Adipocyte (in vitro differentiated cells): ENCODE data around the gene PDXK.

ENCODE experiments used
- DNase-seq: peaks from one replicate; pipeline ENCODE4 v3.0.0-alpha.2; 2015; ENCODE audit warnings: low read depth
- H3K27me3 ChIP-seq: replicated peaks from 2 replicates; pipeline ENCODE4 v1.7.0; 2013; ENCODE audit warnings: mild to moderate bottlenecking, low read length, moderate library complexity; ENCODE audit not compliant: control insufficient read depth, insufficient read depth
- H3K36me3 ChIP-seq: 2 replicates; pipeline ENCODE4 v1.7.0; 2013; ENCODE audit warnings: low read length, mild to moderate bottlenecking, moderate library complexity; ENCODE audit not compliant: control insufficient read depth, insufficient read depth, severe bottlenecking
- H3K4me1 ChIP-seq: 2 replicates; pipeline ENCODE4 v1.7.0; 2013; ENCODE audit warnings: mild to moderate bottlenecking, low read length, moderate library complexity; ENCODE audit not compliant: control insufficient read depth, insufficient read depth
- H3K4me3 ChIP-seq: 2 replicates; pipeline ENCODE4 v1.7.0; 2013; ENCODE audit warnings: mild to moderate bottlenecking, low read length, moderate library complexity
- H3K9ac ChIP-seq: 2 replicates; pipeline ENCODE4 v1.7.0; 2013; ENCODE audit warnings: mild to moderate bottlenecking, low read length, moderate library complexity
- H3K9me3 ChIP-seq: 2 replicates; pipeline ENCODE4 v1.7.0; 2013; ENCODE audit warnings: mild to moderate bottlenecking, low read length, moderate library complexity; ENCODE audit not compliant: control insufficient read depth

The PDXK gene

GRCh38 chr21:43737158-43737950, 18.4 kb downstream of the PDXK start:
- Histone ChIP-seq H3K4me3 (no peak overlapping the region), H3K27me3 (no peaks in the 10 kb centered on the region), H3K9me3 (no peaks in the 10 kb centered on the region), H3K4me1 (peaks cover 37% of the 10 kb centered on the region), H3K36me3 (peaks cover 32% of the 10 kb centered on the region), H3K9ac (no peak overlapping the region)
- DNase-seq = no peak

DNA sequence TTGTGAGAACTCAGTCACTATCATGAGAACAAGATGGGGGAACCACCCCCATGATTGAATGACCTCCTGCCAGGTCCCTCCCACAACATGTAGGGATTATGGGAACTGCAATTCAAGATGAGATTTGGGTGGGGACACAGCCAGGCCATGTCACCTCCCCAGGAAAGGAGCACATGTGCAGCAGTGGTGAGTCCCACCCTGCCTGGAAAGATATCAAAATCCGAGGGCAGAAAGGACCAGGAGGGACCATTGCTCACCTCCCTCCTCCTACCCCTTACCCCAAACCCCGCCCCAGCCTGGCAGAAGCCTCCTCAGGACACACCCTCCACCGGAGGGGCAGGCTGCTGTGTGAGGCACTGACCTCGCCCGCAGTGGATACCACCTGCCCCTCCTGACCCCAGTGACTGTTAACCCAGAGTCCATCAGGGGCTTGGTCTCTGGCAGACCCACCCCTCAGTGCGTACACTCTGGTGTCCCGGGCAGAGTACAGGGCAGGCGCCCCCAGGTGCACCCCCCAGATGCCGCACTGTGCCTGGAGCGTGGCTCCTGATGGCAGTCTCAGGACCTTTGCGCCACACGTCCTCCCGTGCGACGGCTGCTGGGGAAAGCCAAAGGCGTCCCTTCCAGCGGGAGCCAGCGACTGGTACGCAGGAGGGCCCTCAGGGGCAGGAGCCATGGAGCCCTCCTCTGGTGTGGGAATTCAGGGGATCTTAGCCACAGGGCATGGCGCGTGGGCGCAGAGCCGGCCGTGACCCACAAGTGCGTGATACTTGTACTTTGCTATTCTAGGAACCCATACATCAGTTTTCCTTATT, 20.9 kb downstream of the PDXK start:
- H3K27me3 ChIP-seq = no peaks in the 10 kb centered on the region

GRCh38 chr21:43740497-43741156, 21.7 kb downstream of the PDXK start:
- Histone ChIP-seq H3K4me1 (peaks cover 8% of the 10 kb centered on the region), H3K27me3 (no peaks in the 10 kb centered on the region), H3K9ac (no peak overlapping the region), H3K9me3 (no peaks in the 10 kb centered on the region), H3K4me3 (no peak overlapping the region), H3K36me3 (peaks cover 53% of the 10 kb centered on the region)
- DNase-seq = peak; percentile 44

More for the DNA sequence above, 20.9 kb downstream of the PDXK start:
- Histone ChIP-seq H3K4me1 (peaks cover 14% of the 10 kb centered on the region), H3K9ac (no peak overlapping the region), H3K4me3 (no peak overlapping the region), H3K9me3 (no peaks in the 10 kb centered on the region), H3K36me3 (peaks cover 49% of the 10 kb centered on the region)
- DNase-seq = no peak

- peaks cover 59% of the 10 kb centered on the region for H3K36me3 ChIP-seq
- H3K4me3 ChIP-seq = no peak overlapping the region
- no peaks in the 10 kb centered on the region for H3K9me3 ChIP-seq
- H3K9ac ChIP-seq = no peak overlapping the region
- peaks cover 6% of the 10 kb centered on the region for H3K4me1 ChIP-seq
- no peak for DNase-seq
- no peaks in the 10 kb centered on the region for H3K27me3 ChIP-seq
Measured at GRCh38 chr21:43741423-43742096, 22.6 kb downstream of the PDXK start.

GRCh38 chr21:43743947-43744346, 25.0 kb downstream of the PDXK start:
- Histone ChIP-seq H3K4me3 (no peak overlapping the region), H3K36me3 (peaks cover 67% of the 10 kb centered on the region), H3K4me1 (no peaks in the 10 kb centered on the region), H3K9me3 (no peaks in the 10 kb centered on the region), H3K27me3 (no peaks in the 10 kb centered on the region), H3K9ac (no peak overlapping the region)
- DNase-seq = no peak

GRCh38 chr21:43744725-43745124, 25.8 kb downstream of the PDXK start:
- Histone ChIP-seq H3K36me3 (peaks cover 73% of the 10 kb centered on the region), H3K4me3 (no peak overlapping the region), H3K27me3 (no peaks in the 10 kb centered on the region), H3K4me1 (no peaks in the 10 kb centered on the region), H3K9me3 (no peaks in the 10 kb centered on the region), H3K9ac (no peak overlapping the region)
- no peak for DNase-seq

GRCh38 chr21:43745772-43746517, 27.0 kb downstream of the PDXK start:
- Histone ChIP-seq H3K27me3 (no peaks in the 10 kb centered on the region), H3K4me3 (no peak overlapping the region), H3K36me3 (peaks cover 85% of the 10 kb centered on the region), H3K4me1 (no peaks in the 10 kb centered on the region), H3K9ac (no peak overlapping the region), H3K9me3 (no peaks in the 10 kb centered on the region)
- no peak for DNase-seq

- no peak for DNase-seq
- H3K4me1 ChIP-seq = no peaks in the 10 kb centered on the region
Measured at GRCh38 chr21:43748622-43749021, 29.7 kb downstream of the PDXK start.

GRCh38 chr21:43749651-43750262, 30.8 kb downstream of the PDXK start:
- Histone ChIP-seq H3K9ac (no peak overlapping the region), H3K27me3 (no peaks in the 10 kb centered on the region), H3K9me3 (no peaks in the 10 kb centered on the region), H3K4me3 (no peak overlapping the region), H3K36me3 (peaks cover 96% of the 10 kb centered on the region), H3K4me1 (no peaks in the 10 kb centered on the region)
- DNase-seq = no peak

More at GRCh38 chr21:43748622-43749021, 29.7 kb downstream of the PDXK start:
- peaks cover 96% of the 10 kb centered on the region for H3K36me3 ChIP-seq
- H3K9me3 ChIP-seq = no peaks in the 10 kb centered on the region
- no peaks in the 10 kb centered on the region for H3K27me3 ChIP-seq
- no peak overlapping the region for H3K9ac ChIP-seq
- no peak overlapping the region for H3K4me3 ChIP-seq

GRCh38 chr21:43750339-43751033, 31.6 kb downstream of the PDXK start:
- Histone ChIP-seq H3K9ac (no peak overlapping the region), H3K36me3 (peaks cover 96% of the 10 kb centered on the region), H3K4me3 (no peak overlapping the region), H3K4me1 (no peaks in the 10 kb centered on the region), H3K9me3 (no peaks in the 10 kb centered on the region), H3K27me3 (no peaks in the 10 kb centered on the region)
- DNase-seq = no peak
